RCC 7860 (cell line): Measurements from ENCODE around the gene SPRED3.

Source experiments
- DNase-seq: peaks from one replicate; pipeline ENCODE4 v3.0.0-alpha.2; 2015; ENCODE audit warnings: low spot score
- FAIRE-seq: peaks from 2 replicates; lab custom pipeline; 2012; peaks lifted over from hg19 to GRCh38; lab: Jason Lieb, UNC

The SPRED3 gene

DNA sequence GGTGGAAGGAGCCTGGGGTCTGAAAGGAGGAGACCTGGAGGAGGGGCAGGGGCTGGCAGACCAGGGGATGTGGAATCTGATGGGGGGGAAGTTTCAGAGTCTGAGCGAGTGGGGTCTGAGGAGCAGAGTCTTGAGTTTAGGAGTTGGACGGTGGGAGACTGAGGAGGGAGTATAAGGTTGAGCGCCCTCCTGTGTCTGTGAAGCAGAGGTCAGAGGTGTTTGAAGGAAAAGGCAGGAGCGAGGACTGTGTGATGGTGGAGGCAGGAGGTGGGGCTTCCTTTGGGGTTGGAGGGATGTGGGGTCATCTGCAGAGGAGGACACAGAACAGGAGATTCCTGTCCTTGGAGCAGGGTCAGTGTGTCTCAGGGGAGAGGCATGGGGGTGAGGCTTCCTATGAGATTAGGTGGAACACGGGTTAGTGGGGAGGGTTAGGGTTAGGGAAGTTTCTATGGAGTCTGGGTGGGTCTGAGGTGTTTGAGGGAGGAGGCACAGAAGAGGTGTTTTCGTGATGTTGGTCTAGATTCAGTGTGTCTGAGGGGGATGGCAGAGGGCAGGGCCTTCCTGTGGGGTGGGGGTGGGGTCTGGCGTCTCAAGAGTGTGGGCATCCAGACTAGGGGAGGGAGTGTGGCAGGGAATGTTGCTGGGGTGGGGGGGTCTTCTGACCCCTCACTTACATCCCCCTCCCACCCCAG is 53.3 kb downstream of the SPRED3 start:
- FAIRE-seq (no peak), DNase-seq (no peak)

DNA sequence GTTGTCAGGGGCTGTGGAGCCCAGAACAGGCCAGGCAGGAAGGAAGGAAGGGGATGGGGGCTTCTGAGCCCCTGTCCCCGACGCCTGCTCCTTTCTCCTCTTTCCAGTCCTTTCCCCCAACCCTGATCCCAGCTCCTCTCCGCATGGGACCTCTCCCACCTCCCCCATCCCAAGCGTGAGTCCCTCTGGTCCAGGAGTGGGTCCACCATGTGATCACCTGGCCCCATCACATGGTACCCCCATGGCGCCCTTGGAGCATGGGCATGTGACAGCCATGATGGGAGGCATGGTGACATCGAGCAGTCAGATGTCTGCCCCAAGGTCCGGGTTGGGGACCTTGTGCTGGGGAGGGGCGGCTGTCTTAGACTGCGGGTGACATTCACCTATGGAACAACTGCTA is 54.2 kb downstream of the SPRED3 start:
- DNase-seq (no peak), FAIRE-seq (no peak)

GRCh38 chr19:38443458-38443999 is 55.0 kb downstream of the SPRED3 start:
- FAIRE-seq (no peak), DNase-seq (no peak)

DNA sequence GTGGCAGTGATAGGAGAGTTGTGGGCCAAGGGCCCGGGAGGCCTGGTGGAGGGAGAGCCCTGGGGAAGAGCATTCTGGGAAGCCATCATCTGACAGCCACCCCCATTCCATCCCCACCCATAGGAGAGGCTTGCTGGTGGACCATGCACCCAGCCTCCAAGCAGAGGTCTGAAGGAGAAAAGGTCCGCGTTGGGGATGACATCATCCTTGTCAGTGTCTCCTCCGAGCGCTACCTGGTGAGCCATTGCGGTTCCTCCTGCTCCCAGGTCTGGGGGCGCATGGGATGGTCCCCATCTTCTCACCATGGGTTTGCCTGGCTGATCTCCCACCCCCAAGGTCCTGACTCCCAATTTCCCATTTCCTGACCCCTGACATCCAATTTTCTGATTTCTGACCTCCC is 55.5 kb downstream of the SPRED3 start:
- DNase-seq (no peak), FAIRE-seq (no peak)

DNA sequence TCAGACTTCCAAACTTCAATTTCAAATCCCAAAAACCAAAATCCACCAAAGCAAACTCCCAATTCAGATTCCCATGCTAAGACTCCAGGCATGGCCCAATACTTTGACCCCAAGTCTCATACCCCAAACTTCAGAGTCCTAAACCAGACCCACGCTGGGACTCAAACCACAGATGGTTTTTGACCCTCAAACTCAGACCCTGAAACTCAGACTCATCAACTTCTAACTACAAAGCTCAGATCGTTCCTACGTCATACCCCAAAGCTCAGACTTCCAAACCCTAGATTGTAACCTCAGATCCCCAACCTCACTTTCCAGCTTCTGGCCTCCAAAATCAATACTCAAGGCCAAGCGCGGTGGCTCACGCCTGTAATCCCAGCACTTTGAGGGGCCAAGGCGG is 56.9 kb downstream of the SPRED3 start:
- DNase-seq: no peak
- no peak for FAIRE-seq

GRCh38 chr19:38448225-38448624 is 59.7 kb downstream of the SPRED3 start:
- no peak for FAIRE-seq

More at GRCh38 chr19:38448225-38448624, 59.7 kb downstream of the SPRED3 start:
- DNase-seq: no peak
